Stimulated activated CD4-positive, alpha-beta T cell treated with anti-CD3 and anti-CD28 coated beads, Interleukin-2, amount 100 ng/mL, for 4 hours (primary cell): ENCODE measurements around the gene PPP4R1.

Experiments used
- DNase-seq: peaks from one replicate; pipeline ENCODE4 v3.0.0-alpha.2; 2020; ENCODE audit warnings: low read depth

PPP4R1 gene

DNA sequence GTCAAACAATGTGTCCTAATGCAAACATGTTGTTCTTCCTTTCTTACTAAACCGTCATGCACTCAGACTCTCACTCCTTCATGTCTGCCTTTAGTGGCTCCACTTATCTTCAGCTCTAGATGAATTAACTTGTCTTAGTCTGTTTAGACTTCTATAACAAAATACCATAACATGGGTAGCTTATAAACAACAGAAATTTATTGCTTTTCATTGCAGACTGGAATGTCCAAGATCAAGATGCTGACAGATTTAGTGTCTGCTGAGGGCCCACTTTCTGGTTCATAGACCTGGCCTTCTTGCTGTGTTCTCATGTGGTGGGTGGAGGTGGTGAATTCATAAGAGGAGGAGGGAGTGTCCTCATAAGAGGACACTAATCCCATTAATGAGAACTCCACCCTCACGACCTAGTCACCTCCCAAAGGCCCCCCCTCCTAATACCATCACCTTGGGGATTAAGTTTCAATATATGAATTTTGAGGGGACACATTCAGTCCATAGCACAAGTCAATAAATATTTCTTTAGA lies 106.7 kb downstream of the PPP4R1 start:
- DNase-seq: no peak

DNA sequence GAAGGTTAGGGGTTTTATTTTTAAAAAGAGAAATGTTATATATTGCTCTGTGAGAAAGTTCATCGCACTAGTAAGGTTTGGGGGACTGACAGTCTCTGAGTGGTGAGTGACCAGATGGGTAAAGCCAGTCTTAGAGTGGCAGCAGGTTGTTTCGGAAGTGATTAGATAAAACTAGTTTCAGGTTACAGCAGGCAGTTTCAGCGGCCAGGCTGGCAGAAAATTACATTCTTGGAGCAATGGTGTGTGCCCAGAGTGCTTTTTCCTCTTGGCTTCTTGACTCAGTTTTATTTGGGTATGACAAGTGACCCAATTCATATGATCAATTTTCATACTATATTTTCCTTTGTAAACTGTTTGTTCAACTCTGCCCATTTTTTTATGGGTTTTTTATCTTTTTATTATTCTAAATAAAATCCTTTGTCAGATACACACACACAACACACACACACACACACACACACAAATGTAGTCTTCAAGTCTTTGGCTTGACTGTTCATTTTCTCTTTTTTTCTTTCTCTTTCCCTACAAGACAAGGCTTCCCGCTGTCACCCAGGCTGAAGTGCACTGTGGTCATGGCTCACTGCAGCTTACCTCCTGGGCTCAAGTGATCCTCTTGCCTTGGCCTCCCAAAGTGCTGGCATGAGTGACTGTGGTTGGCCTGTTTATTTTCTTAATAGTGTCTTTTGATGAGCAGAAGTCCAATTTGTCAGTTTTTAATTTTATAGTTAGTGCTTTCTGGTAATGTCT lies 108.1 kb downstream of the PPP4R1 start:
- no peak for DNase-seq
